ENCODE data around the gene RNF39.

GRCh38 chr6:30043744-30044143 lies 31.8 kb downstream of the RNF39 start:
- TF ChIP-seq, protein P1, sequence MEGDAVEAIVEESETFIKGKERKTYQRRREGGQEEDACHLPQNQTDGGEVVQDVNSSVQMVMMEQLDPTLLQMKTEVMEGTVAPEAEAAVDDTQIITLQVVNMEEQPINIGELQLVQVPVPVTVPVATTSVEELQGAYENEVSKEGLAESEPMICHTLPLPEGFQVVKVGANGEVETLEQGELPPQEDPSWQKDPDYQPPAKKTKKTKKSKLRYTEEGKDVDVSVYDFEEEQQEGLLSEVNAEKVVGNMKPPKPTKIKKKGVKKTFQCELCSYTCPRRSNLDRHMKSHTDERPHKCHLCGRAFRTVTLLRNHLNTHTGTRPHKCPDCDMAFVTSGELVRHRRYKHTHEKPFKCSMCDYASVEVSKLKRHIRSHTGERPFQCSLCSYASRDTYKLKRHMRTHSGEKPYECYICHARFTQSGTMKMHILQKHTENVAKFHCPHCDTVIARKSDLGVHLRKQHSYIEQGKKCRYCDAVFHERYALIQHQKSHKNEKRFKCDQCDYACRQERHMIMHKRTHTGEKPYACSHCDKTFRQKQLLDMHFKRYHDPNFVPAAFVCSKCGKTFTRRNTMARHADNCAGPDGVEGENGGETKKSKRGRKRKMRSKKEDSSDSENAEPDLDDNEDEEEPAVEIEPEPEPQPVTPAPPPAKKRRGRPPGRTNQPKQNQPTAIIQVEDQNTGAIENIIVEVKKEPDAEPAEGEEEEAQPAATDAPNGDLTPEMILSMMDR (IDR thresholded peaks at IDR 0.05; ENCODE audit: extremely low read depth in 1 of 2, insufficient read depth in 1 of 2, low read depth in 1 of 2, low read length in 2 of 2), result no peak
- TF ChIP-seq, protein P2, sequence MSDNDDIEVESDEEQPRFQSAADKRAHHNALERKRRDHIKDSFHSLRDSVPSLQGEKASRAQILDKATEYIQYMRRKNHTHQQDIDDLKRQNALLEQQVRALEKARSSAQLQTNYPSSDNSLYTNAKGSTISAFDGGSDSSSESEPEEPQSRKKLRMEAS (IDR thresholded peaks at IDR 0.05; ENCODE audit: insufficient read depth, insufficient read length), result no peak
- TF ChIP-seq JUN (IDR thresholded peaks at IDR 0.05; ENCODE audit: borderline replicate concordance, insufficient read depth, insufficient read length, low read depth) (no peak), EZH2 (IDR thresholded peaks at IDR 0.05; ENCODE audit: borderline replicate concordance, low read depth, low read length, severe bottlenecking) (no peak), POLR2A (IDR thresholded peaks at IDR 0.05; ENCODE audit: low read depth, low read length) (no peak), POLR2AphosphoS5 (IDR thresholded peaks at IDR 0.05; ENCODE audit: insufficient read depth, low read depth, low read length) (no peak), MYC (IDR thresholded peaks at IDR 0.05; ENCODE audit: low read depth, low read length) (no peak), FOS (IDR thresholded peaks at IDR 0.05; ENCODE audit: borderline replicate concordance, insufficient read depth, low read length) (no peak)
